Breast epithelium (tissue), 3 donors: ENCODE measurements around the gene SYMPK.

Experiments
- POLR2A ChIP-seq: fragments of 450-650 bp; IDR thresholded peaks from one replicate; pipeline ENCODE4 v1.6.1; 2016; ENCODE audit warnings: antibody characterized with exemption, mild to moderate bottlenecking, moderate library complexity
- TF ChIP-seq, protein P1 (sequence below), 3 donors: fragments of 450-650 bp; IDR thresholded peaks; one replicate each; pipeline ENCODE4 v1.5.1; 2016 to 2017; ENCODE audit warnings: antibody characterized with exemption in 3 of 3, mild to moderate bottlenecking in 3 of 3, moderate library complexity in 3 of 3

DNA sequence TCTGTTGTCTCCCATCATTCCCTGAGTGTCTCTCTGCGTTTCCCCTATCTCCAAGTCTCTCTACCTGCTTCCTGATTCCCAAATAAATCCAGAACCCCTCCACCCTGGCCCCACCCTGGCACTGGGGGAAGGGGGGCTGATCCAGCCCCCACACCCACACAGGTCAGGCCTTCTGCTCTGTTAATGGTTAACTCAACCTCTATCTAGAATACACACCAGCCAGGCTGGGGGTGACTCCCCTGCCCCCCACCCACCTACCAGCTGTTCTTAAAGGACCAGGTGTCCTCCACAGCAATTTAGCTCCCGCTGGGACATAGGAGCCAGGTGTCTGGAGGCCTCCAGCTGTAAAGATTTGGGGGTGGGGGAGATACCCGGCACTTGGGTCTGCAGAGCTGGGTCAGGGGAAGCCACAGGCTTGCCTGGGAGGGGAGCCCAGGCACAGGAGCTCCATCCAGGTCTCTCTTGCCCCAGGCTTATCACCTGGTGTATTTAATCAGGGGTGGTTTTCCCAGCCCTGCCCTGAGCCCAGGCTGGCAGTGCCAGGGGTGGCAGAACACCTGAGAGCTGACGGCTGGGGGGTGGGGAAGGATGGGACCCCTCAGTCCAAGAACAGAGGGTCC lies 19.1 kb upstream of the SYMPK start:
- TF ChIP-seq, protein P1, sequence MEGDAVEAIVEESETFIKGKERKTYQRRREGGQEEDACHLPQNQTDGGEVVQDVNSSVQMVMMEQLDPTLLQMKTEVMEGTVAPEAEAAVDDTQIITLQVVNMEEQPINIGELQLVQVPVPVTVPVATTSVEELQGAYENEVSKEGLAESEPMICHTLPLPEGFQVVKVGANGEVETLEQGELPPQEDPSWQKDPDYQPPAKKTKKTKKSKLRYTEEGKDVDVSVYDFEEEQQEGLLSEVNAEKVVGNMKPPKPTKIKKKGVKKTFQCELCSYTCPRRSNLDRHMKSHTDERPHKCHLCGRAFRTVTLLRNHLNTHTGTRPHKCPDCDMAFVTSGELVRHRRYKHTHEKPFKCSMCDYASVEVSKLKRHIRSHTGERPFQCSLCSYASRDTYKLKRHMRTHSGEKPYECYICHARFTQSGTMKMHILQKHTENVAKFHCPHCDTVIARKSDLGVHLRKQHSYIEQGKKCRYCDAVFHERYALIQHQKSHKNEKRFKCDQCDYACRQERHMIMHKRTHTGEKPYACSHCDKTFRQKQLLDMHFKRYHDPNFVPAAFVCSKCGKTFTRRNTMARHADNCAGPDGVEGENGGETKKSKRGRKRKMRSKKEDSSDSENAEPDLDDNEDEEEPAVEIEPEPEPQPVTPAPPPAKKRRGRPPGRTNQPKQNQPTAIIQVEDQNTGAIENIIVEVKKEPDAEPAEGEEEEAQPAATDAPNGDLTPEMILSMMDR (IDR thresholded peaks at IDR 0.05) = no peak
- no peak for TF ChIP-seq POLR2A
